ENCODE measurements around the gene ATP8B3. TPM values are rescaled to one million over a fixed set of nuclear protein-coding genes. Genes with fewer than 3 reads are reported as not detected.
A peak's percentile ranks its signal among the peaks of the same experiment; 100 is the strongest.

Gene ATP8B3
- total RNA-seq, 1 donor from 2014 or later: 5.2 TPM

GRCh38 chr19:1825909-1826556, 14.0 kb upstream of the ATP8B3 start:
- TF ChIP-seq CTCF (IDR thresholded peaks at IDR 0.05): peak; percentile 86
- DNase-seq (ENCODE audit: extremely low spot score, unreplicated experiment): peak; percentile 93
- H3K36me3 Mint-ChIP-seq (ENCODE audit: unreplicated experiment): peaks cover 11% of the 10 kb centered on the region
- peaks cover 5% of the 10 kb centered on the region for H3K4me1 Mint-ChIP-seq (ENCODE audit: unreplicated experiment)
- no peaks in the 10 kb centered on the region for H3K9me3 Mint-ChIP-seq (ENCODE audit: unreplicated experiment)
- peak overlapping the region; percentile 46 for H3K27ac Mint-ChIP-seq (ENCODE audit: unreplicated experiment)
- no peaks in the 10 kb centered on the region for H3K27me3 Mint-ChIP-seq (ENCODE audit: unreplicated experiment)
- H3K4me3 Mint-ChIP-seq (ENCODE audit: unreplicated experiment): no peak overlapping the region

GRCh38 chr19:1824252-1824622, 12.2 kb upstream of the ATP8B3 start:
- no peak overlapping the region for H3K27ac Mint-ChIP-seq (ENCODE audit: unreplicated experiment)
- TF ChIP-seq CTCF (IDR thresholded peaks at IDR 0.05): no peak
- no peak for DNase-seq (ENCODE audit: extremely low spot score, unreplicated experiment)
- H3K36me3 Mint-ChIP-seq (ENCODE audit: unreplicated experiment): peaks cover 17% of the 10 kb centered on the region
- no peak overlapping the region for H3K4me3 Mint-ChIP-seq (ENCODE audit: unreplicated experiment)
- no peaks in the 10 kb centered on the region for H3K9me3 Mint-ChIP-seq (ENCODE audit: unreplicated experiment)
- H3K27me3 Mint-ChIP-seq (ENCODE audit: unreplicated experiment): no peaks in the 10 kb centered on the region
- H3K4me1 Mint-ChIP-seq (ENCODE audit: unreplicated experiment): peaks cover 5% of the 10 kb centered on the region

DNA sequence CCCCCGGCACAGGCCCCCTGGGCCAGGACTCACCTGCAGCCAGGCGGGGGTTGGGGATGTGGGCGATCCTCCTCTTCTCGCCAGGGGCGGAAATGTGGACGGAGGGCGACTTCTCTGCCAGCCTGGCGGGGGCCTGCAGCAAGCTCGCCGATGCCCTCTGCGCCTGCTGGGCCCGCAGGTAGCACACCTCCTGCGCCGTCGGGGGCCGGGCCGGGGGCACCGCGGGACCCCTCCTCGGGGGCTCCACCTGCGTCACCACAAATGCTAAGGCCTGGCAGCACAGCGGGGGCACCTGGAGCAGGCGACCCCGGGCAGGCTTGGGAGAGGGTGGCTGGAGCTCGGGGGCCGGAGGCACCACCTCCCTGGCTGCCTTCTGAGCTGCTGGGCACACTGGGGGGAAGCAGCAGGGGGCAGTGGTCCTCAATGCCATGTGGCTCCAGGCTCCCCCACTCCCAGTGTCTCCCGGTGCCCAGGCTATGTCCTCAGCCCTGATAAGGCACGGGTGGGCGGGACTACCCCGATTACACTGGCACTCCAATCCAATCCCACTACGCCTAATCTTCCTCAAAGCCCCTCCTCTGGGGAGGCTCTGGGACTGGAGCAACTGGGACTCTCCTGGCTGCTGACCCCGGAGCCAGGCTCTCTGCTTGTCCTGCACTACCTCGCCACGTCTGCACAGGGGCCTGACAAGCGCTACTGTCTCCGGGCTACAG, 11.6 kb upstream of the ATP8B3 start:
- Mint-ChIP-seq H3K27me3 (ENCODE audit: unreplicated experiment) (no peaks in the 10 kb centered on the region), H3K27ac (ENCODE audit: unreplicated experiment) (no peak overlapping the region), H3K36me3 (ENCODE audit: unreplicated experiment) (peaks cover 17% of the 10 kb centered on the region), H3K4me3 (ENCODE audit: unreplicated experiment) (no peak overlapping the region), H3K4me1 (ENCODE audit: unreplicated experiment) (peaks cover 5% of the 10 kb centered on the region), H3K9me3 (ENCODE audit: unreplicated experiment) (no peaks in the 10 kb centered on the region)
- TF ChIP-seq CTCF (IDR thresholded peaks at IDR 0.05): no peak
- no peak for DNase-seq (ENCODE audit: extremely low spot score, unreplicated experiment)

- H3K9me3 Mint-ChIP-seq (ENCODE audit: unreplicated experiment): no peaks in the 10 kb centered on the region
- peaks cover 5% of the 10 kb centered on the region for H3K4me1 Mint-ChIP-seq (ENCODE audit: unreplicated experiment)
- H3K36me3 Mint-ChIP-seq (ENCODE audit: unreplicated experiment): peaks cover 19% of the 10 kb centered on the region
- H3K27me3 Mint-ChIP-seq (ENCODE audit: unreplicated experiment): no peaks in the 10 kb centered on the region
- H3K4me3 Mint-ChIP-seq (ENCODE audit: unreplicated experiment): no peak overlapping the region
- no peak for DNase-seq (ENCODE audit: extremely low spot score, unreplicated experiment)
- no peak overlapping the region for H3K27ac Mint-ChIP-seq (ENCODE audit: unreplicated experiment)
- no peak for TF ChIP-seq CTCF (IDR thresholded peaks at IDR 0.05)
Observed at GRCh38 chr19:1823020-1823419, 10.9 kb upstream of the ATP8B3 start.

- Mint-ChIP-seq H3K4me3 (ENCODE audit: unreplicated experiment) (no peak overlapping the region), H3K27me3 (ENCODE audit: unreplicated experiment) (no peaks in the 10 kb centered on the region), H3K36me3 (ENCODE audit: unreplicated experiment) (peaks cover 20% of the 10 kb centered on the region), H3K4me1 (ENCODE audit: unreplicated experiment) (peaks cover 5% of the 10 kb centered on the region), H3K9me3 (ENCODE audit: unreplicated experiment) (no peaks in the 10 kb centered on the region), H3K27ac (ENCODE audit: unreplicated experiment) (no peak overlapping the region)
- DNase-seq (ENCODE audit: extremely low spot score, unreplicated experiment): no peak
- TF ChIP-seq CTCF (IDR thresholded peaks at IDR 0.05): no peak
Observed at GRCh38 chr19:1822210-1822609, 10.1 kb upstream of the ATP8B3 start.

Measured in osteocyte (in vitro differentiated cells).